Neural cell (in vitro differentiated cells): ENCODE data around the gene ACAN.

Experiments used
- EZH2 ChIP-seq: fragments of 200-600, 300-800 bp; shearing (Covaris generic), sonication (generic); IDR thresholded peaks from 2 replicates; pipeline ENCODE4 v1.6.1; 2014; ENCODE audit warnings: antibody characterized with exemption, low read length, borderline replicate concordance, mild to moderate bottlenecking; ENCODE audit not compliant: insufficient read depth, poor library complexity, severe bottlenecking
- TAF1 ChIP-seq: IDR thresholded peaks from 2 replicates; pipeline ENCODE4 v1.6.1; 2012; ENCODE audit warnings: low read depth
- TF ChIP-seq, protein P1 (sequence below): fragments of 450-650 bp; IDR thresholded peaks from 2 replicates; pipeline ENCODE4 v1.5.1; 2014; ENCODE audit warnings: antibody characterized with exemption, mild to moderate bottlenecking, moderate library complexity; ENCODE audit not compliant: poor library complexity, severe bottlenecking
- TF ChIP-seq, protein P2 (sequence below): IDR thresholded peaks from 2 replicates; pipeline ENCODE4 v1.6.1; 2012; ENCODE audit warnings: borderline replicate concordance

DNA sequence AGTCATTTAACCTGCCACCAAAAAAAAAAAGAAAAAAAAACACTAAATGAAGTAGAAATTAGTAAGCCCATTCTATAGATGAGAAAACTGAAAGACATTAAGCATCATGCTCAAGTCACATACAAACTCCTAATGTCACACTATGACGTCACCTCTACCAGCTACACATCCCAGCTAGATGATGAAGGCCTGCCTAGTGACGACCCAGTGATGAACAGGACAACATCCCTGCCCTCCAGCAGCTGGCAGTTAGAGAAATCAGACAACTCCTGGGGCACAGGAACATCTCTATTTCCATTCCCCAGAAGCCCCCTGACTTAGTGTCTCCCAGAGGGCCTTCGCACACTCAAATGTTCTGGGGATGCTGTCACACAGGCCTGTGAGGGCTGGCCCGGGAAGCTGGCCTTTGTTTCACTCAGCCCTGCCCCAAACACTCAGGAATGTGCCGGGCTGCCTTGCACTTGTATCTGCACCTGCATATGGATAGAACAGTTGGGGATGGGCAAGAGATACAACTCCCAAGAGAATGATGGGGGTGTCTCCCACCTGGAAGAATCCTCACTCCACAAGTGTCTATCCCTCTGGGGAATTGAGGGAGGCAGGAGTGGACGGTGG is 99.1 kb downstream of the ACAN start:
- no peak for TF ChIP-seq EZH2
- TF ChIP-seq, protein P1, sequence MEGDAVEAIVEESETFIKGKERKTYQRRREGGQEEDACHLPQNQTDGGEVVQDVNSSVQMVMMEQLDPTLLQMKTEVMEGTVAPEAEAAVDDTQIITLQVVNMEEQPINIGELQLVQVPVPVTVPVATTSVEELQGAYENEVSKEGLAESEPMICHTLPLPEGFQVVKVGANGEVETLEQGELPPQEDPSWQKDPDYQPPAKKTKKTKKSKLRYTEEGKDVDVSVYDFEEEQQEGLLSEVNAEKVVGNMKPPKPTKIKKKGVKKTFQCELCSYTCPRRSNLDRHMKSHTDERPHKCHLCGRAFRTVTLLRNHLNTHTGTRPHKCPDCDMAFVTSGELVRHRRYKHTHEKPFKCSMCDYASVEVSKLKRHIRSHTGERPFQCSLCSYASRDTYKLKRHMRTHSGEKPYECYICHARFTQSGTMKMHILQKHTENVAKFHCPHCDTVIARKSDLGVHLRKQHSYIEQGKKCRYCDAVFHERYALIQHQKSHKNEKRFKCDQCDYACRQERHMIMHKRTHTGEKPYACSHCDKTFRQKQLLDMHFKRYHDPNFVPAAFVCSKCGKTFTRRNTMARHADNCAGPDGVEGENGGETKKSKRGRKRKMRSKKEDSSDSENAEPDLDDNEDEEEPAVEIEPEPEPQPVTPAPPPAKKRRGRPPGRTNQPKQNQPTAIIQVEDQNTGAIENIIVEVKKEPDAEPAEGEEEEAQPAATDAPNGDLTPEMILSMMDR, result no peak
- TF ChIP-seq, protein P2, sequence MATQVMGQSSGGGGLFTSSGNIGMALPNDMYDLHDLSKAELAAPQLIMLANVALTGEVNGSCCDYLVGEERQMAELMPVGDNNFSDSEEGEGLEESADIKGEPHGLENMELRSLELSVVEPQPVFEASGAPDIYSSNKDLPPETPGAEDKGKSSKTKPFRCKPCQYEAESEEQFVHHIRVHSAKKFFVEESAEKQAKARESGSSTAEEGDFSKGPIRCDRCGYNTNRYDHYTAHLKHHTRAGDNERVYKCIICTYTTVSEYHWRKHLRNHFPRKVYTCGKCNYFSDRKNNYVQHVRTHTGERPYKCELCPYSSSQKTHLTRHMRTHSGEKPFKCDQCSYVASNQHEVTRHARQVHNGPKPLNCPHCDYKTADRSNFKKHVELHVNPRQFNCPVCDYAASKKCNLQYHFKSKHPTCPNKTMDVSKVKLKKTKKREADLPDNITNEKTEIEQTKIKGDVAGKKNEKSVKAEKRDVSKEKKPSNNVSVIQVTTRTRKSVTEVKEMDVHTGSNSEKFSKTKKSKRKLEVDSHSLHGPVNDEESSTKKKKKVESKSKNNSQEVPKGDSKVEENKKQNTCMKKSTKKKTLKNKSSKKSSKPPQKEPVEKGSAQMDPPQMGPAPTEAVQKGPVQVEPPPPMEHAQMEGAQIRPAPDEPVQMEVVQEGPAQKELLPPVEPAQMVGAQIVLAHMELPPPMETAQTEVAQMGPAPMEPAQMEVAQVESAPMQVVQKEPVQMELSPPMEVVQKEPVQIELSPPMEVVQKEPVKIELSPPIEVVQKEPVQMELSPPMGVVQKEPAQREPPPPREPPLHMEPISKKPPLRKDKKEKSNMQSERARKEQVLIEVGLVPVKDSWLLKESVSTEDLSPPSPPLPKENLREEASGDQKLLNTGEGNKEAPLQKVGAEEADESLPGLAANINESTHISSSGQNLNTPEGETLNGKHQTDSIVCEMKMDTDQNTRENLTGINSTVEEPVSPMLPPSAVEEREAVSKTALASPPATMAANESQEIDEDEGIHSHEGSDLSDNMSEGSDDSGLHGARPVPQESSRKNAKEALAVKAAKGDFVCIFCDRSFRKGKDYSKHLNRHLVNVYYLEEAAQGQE, result no peak
- no peak for TF ChIP-seq TAF1
